K562 (cell line): ENCODE results near the gene ERVK3-1. TPM values are rescaled to one million over a fixed set of nuclear protein-coding genes. Genes with fewer than 3 reads are reported as not detected.

ENCODE experiments used
- E2F8 ChIP-seq: fragments of 450-650 bp; IDR thresholded peaks from 2 replicates; pipeline ENCODE4 v1.7.1; 2018; ENCODE audit warnings: mild to moderate bottlenecking, low read depth; ENCODE audit not compliant: partially characterized antibody
- ESRRA ChIP-seq: fragments of 450-650 bp; IDR thresholded peaks from 2 replicates; pipeline ENCODE4 v1.6.1; 2014; ENCODE audit warnings: low read depth, mild to moderate bottlenecking, moderate library complexity, borderline replicate concordance
- SETDB1 ChIP-seq: IDR thresholded peaks from one replicate; pipeline ENCODE4 v1.6.1; 2012; ENCODE audit warnings: low read length, control low read depth, inconsistent platforms
- SMARCC2 ChIP-seq: fragments of 450-650 bp; IDR thresholded peaks from 2 replicates; pipeline ENCODE4 v1.6.1; 2017; ENCODE audit warnings: antibody characterized with exemption, moderate library complexity, mild to moderate bottlenecking, low read depth
- U2AF2 ChIP-seq: fragments of 200-400 bp; formaldehyde crosslinking; optimal IDR thresholded peaks from 2 replicates; pipeline ENCODE3; 2017; ENCODE audit warnings: low read depth, mild to moderate bottlenecking, low read length
- polyA plus RNA-seq, 8 experiments: library from polyadenylated mRNA; depleted of rRNA in 4 of 8; stranded (reverse) in 5 of 8; unstranded in 3 of 8; fragments of >200 nt; fragmentation: Nextera tagmentation in 2 of 8; fragmentation: Illumina TruSeq in 1 of 8; extraction: Ambion mirVana in 2 of 8; extraction: Trizol in 1 of 8; gene quantifications; 2 replicates each; pipeline versions ENCODE4 v1.2.1 to v1.2.3, GENCODE V29; 2011 to 2014; ENCODE audit warnings: inconsistent platforms in 1 of 8, missing spikeins in 1 of 8
- total RNA-seq, 7 experiments: library from RNA; depleted of rRNA in 6 of 7; stranded (reverse); fragments of >200 nt in 6 of 7; fragmentation: Illumina TruSeq in 2 of 7; extraction: Trizol in 2 of 7; gene quantifications; 2 replicates each; pipeline versions ENCODE4 v1.2.1 to v1.2.3, GENCODE V29; 2011 to 2021; ENCODE audit warnings: low replicate concordance in 1 of 7
- TF ChIP-seq, protein P1 (sequence below): fragments of 250-450 bp; sonication (Bioruptor Pico); IDR thresholded peaks from 2 replicates; pipeline ENCODE4 v1.5.0; 2020; ENCODE audit warnings: mild to moderate bottlenecking, borderline replicate concordance
- TF ChIP-seq, protein P2 (sequence below): fragments of 450-650 bp; IDR thresholded peaks from 2 replicates; pipeline ENCODE4 v1.6.1; 2017; ENCODE audit warnings: antibody characterized with exemption, mild to moderate bottlenecking
- TF ChIP-seq, protein P3 (sequence below): sonication (generic); formaldehyde crosslinking; IDR thresholded peaks from 2 replicates; pipeline ENCODE4 v1.5.0; 2020; ENCODE audit warnings: missing genetic modification reagents
- TF ChIP-seq, protein P4 (sequence below): sonication (generic); formaldehyde crosslinking; IDR thresholded peaks from 2 replicates; pipeline ENCODE4 v1.8.0; 2022; ENCODE audit warnings: mild to moderate bottlenecking, missing genetic modification reagents

Gene ERVK3-1
- total and polyA plus RNA-seq, 9 of the 15 experiments (the other 6 are each of a cell fraction or from before 2014, with no cell fraction given) = 87.6 to 299 (median 119) TPM

GRCh38 chr19:58277748-58278540 lies 27.2 kb upstream of the ERVK3-1 start (continued):
- TF ChIP-seq, protein P1, sequence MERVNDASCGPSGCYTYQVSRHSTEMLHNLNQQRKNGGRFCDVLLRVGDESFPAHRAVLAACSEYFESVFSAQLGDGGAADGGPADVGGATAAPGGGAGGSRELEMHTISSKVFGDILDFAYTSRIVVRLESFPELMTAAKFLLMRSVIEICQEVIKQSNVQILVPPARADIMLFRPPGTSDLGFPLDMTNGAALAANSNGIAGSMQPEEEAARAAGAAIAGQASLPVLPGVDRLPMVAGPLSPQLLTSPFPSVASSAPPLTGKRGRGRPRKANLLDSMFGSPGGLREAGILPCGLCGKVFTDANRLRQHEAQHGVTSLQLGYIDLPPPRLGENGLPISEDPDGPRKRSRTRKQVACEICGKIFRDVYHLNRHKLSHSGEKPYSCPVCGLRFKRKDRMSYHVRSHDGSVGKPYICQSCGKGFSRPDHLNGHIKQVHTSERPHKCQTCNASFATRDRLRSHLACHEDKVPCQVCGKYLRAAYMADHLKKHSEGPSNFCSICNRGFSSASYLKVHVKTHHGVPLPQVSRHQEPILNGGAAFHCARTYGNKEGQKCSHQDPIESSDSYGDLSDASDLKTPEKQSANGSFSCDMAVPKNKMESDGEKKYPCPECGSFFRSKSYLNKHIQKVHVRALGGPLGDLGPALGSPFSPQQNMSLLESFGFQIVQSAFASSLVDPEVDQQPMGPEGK = no peak
- peak; percentile 33 for TF ChIP-seq E2F8
- no peak for TF ChIP-seq U2AF2
- no peak for TF ChIP-seq ESRRA
- 0 out of 2 replicates have a peak, but pooled peaks have one; percentile 26 for TF ChIP-seq SMARCC2
- TF ChIP-seq, protein P2, sequence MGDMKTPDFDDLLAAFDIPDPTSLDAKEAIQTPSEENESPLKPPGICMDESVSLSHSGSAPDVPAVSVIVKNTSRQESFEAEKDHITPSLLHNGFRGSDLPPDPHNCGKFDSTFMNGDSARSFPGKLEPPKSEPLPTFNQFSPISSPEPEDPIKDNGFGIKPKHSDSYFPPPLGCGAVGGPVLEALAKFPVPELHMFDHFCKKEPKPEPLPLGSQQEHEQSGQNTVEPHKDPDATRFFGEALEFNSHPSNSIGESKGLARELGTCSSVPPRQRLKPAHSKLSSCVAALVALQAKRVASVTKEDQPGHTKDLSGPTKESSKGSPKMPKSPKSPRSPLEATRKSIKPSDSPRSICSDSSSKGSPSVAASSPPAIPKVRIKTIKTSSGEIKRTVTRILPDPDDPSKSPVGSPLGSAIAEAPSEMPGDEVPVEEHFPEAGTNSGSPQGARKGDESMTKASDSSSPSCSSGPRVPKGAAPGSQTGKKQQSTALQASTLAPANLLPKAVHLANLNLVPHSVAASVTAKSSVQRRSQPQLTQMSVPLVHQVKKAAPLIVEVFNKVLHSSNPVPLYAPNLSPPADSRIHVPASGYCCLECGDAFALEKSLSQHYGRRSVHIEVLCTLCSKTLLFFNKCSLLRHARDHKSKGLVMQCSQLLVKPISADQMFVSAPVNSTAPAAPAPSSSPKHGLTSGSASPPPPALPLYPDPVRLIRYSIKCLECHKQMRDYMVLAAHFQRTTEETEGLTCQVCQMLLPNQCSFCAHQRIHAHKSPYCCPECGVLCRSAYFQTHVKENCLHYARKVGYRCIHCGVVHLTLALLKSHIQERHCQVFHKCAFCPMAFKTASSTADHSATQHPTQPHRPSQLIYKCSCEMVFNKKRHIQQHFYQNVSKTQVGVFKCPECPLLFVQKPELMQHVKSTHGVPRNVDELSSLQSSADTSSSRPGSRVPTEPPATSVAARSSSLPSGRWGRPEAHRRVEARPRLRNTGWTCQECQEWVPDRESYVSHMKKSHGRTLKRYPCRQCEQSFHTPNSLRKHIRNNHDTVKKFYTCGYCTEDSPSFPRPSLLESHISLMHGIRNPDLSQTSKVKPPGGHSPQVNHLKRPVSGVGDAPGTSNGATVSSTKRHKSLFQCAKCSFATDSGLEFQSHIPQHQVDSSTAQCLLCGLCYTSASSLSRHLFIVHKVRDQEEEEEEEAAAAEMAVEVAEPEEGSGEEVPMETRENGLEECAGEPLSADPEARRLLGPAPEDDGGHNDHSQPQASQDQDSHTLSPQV = peak; percentile 92
- TF ChIP-seq, protein P3, sequence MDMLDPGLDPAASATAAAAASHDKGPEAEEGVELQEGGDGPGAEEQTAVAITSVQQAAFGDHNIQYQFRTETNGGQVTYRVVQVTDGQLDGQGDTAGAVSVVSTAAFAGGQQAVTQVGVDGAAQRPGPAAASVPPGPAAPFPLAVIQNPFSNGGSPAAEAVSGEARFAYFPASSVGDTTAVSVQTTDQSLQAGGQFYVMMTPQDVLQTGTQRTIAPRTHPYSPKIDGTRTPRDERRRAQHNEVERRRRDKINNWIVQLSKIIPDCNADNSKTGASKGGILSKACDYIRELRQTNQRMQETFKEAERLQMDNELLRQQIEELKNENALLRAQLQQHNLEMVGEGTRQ (CRISPR knock-in tag) = no peak
- TF ChIP-seq SETDB1 = no peak
- TF ChIP-seq, protein P4, sequence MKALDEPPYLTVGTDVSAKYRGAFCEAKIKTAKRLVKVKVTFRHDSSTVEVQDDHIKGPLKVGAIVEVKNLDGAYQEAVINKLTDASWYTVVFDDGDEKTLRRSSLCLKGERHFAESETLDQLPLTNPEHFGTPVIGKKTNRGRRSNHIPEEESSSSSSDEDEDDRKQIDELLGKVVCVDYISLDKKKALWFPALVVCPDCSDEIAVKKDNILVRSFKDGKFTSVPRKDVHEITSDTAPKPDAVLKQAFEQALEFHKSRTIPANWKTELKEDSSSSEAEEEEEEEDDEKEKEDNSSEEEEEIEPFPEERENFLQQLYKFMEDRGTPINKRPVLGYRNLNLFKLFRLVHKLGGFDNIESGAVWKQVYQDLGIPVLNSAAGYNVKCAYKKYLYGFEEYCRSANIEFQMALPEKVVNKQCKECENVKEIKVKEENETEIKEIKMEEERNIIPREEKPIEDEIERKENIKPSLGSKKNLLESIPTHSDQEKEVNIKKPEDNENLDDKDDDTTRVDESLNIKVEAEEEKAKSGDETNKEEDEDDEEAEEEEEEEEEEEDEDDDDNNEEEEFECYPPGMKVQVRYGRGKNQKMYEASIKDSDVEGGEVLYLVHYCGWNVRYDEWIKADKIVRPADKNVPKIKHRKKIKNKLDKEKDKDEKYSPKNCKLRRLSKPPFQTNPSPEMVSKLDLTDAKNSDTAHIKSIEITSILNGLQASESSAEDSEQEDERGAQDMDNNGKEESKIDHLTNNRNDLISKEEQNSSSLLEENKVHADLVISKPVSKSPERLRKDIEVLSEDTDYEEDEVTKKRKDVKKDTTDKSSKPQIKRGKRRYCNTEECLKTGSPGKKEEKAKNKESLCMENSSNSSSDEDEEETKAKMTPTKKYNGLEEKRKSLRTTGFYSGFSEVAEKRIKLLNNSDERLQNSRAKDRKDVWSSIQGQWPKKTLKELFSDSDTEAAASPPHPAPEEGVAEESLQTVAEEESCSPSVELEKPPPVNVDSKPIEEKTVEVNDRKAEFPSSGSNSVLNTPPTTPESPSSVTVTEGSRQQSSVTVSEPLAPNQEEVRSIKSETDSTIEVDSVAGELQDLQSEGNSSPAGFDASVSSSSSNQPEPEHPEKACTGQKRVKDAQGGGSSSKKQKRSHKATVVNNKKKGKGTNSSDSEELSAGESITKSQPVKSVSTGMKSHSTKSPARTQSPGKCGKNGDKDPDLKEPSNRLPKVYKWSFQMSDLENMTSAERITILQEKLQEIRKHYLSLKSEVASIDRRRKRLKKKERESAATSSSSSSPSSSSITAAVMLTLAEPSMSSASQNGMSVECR = no peak
